Coronary artery (tissue), 2 donors: ENCODE results near the gene DDX3X.

Source experiments
- DNase-seq: peaks from one replicate; pipeline ENCODE4 v3.0.0-alpha.2; 2017; ENCODE audit warnings: low spot score
- H3K27ac ChIP-seq, 2 donors: fragments of 200-600 bp; sonication (generic); one replicate each; pipeline ENCODE4 v1.5.1; 2016 to 2019
- H3K4me3 ChIP-seq: fragments of 200-600 bp; sonication (generic); 2 replicates; pipeline ENCODE4 v1.5.1; 2016; ENCODE audit warnings: mild to moderate bottlenecking, moderate library complexity
- CTCF ChIP-seq: fragments of 200-600 bp; sonication (generic); IDR thresholded peaks from one replicate; pipeline ENCODE4 v1.5.1; 2019; ENCODE audit warnings: antibody characterized with exemption

Gene DDX3X

GRCh38 chrX:41335198-41335957 is 1.4 kb downstream of the DDX3X start:
- DNase-seq = no peak
- peak overlapping the region; percentile 97 for H3K4me3 ChIP-seq
- TF ChIP-seq CTCF = no peak
- H3K27ac ChIP-seq = peak overlapping the region; percentile 98 to 100

- DNase-seq = no peak
- H3K27ac ChIP-seq = peak overlapping the region; percentile 98 to 100
- TF ChIP-seq CTCF = no peak
- peak overlapping the region; percentile 97 for H3K4me3 ChIP-seq
Observed at GRCh38 chrX:41335958-41336331, 2.0 kb downstream of the DDX3X start.

- Histone ChIP-seq H3K4me3 (peak overlapping the region; percentile 97), H3K27ac (peak overlapping the region; percentile 98 to 100)
- no peak for TF ChIP-seq CTCF
- DNase-seq = no peak
Observed at GRCh38 chrX:41336447-41336846, 2.5 kb downstream of the DDX3X start.

GRCh38 chrX:41337140-41337539 is 3.2 kb downstream of the DDX3X start:
- TF ChIP-seq CTCF = no peak
- Histone ChIP-seq H3K27ac (no peak overlapping the region), H3K4me3 (peak overlapping the region; percentile 97)
- no peak for DNase-seq

- Histone ChIP-seq H3K27ac (peak overlapping the region in 1 of 2 donors; percentile 24), H3K4me3 (peak overlapping the region; percentile 97)
- no peak for TF ChIP-seq CTCF
- no peak for DNase-seq
Observed at GRCh38 chrX:41338436-41338835, 4.5 kb downstream of the DDX3X start.

- Histone ChIP-seq H3K4me3 (peak overlapping the region; percentile 52), H3K27ac (peak overlapping the region; percentile 2 to 39)
- TF ChIP-seq CTCF = no peak
- no peak for DNase-seq
Observed at GRCh38 chrX:41339148-41339547, 5.2 kb downstream of the DDX3X start.

GRCh38 chrX:41344053-41344452 is 10.1 kb downstream of the DDX3X start:
- no peak for DNase-seq
- Histone ChIP-seq H3K27ac (no peak overlapping the region), H3K4me3 (no peak overlapping the region)
- no peak for TF ChIP-seq CTCF
